ENCODE results near the gene SENP6.

- TF ChIP-seq CTCF (IDR thresholded peaks at IDR 0.05) (no peak), POLR2A (IDR thresholded peaks at IDR 0.05) (no peak)
Measured at GRCh38 chr6:75727206-75727605, 125.5 kb downstream of the SENP6 start.
